WTC11 (cell line): ENCODE data around the gene HDAC10. TPM values are rescaled to one million over a fixed set of nuclear protein-coding genes. Genes with fewer than 3 reads are reported as not detected.

Source experiments
- ATAC-seq: fragments of 200-7000 bp; cut with Tn5 transposase; 2 replicates; pipeline ENCODE4 v1.10.0; 2021; ENCODE audit warnings: mild to moderate bottlenecking, moderate library complexity
- CTCF ChIA-PET: fragments of 300-600 bp; sonication (Branson Sonifier 250); formaldehyde crosslinking; loops from one replicate; lab custom pipeline; 2021; ENCODE audit warnings: antibody characterized with exemption; lab: Charles Lee
- POLR2A ChIA-PET: fragments of 350-600 bp; sonication (Branson Sonifier 250); formaldehyde crosslinking; loops from one replicate; lab custom pipeline; 2021; ENCODE audit warnings: antibody characterized with exemption; lab: Charles Lee
- DNase-seq: peaks from one replicate; pipeline ENCODE4 v3.0.0; 2021; ENCODE audit warnings: low spot score
- H3K27ac Mint-ChIP-seq: 2 replicates; pipeline ENCODE4 v1.8.0; 2021; ENCODE audit warnings: mixed read lengths
- H3K27me3 Mint-ChIP-seq: 2 replicates; pipeline ENCODE4 v1.8.0; 2021; ENCODE audit warnings: low read depth, mild to moderate bottlenecking, moderate library complexity, mixed read lengths
- H3K36me3 Mint-ChIP-seq: 2 replicates; pipeline ENCODE4 v1.8.0; 2021; ENCODE audit warnings: mixed read lengths
- H3K4me1 Mint-ChIP-seq: 2 replicates; pipeline ENCODE4 v1.8.0; 2022; ENCODE audit warnings: mixed read lengths
- H3K4me3 Mint-ChIP-seq: 2 replicates; pipeline ENCODE4 v1.8.0; 2021; ENCODE audit warnings: mild to moderate bottlenecking, moderate library complexity, mixed read lengths
- H3K9me3 Mint-ChIP-seq: 2 replicates; pipeline ENCODE4 v1.8.0; 2021; ENCODE audit warnings: mixed read lengths
- CBFB ChIP-seq: sonication (generic); formaldehyde crosslinking; IDR thresholded peaks from 2 replicates; pipeline ENCODE4 v1.8.1; 2022; ENCODE audit warnings: mild to moderate bottlenecking, low read depth, missing genetic modification reagents
- CREB1 ChIP-seq: sonication (generic); formaldehyde crosslinking; IDR thresholded peaks from 2 replicates; pipeline ENCODE4 v1.8.0; 2023; ENCODE audit warnings: mild to moderate bottlenecking, missing genetic modification reagents
- E2F5 ChIP-seq: sonication (generic); formaldehyde crosslinking; IDR thresholded peaks from 2 replicates; pipeline ENCODE4 v1.8.1; 2022; ENCODE audit warnings: mild to moderate bottlenecking, moderate library complexity, missing genetic modification reagents
- ERG ChIP-seq: fragments of 250-450 bp; sonication (Bioruptor Pico); IDR thresholded peaks from 2 replicates; pipeline ENCODE4 v1.8.0; 2021; ENCODE audit warnings: mild to moderate bottlenecking
- ETV6 ChIP-seq: sonication (generic); formaldehyde crosslinking; IDR thresholded peaks from 2 replicates; pipeline ENCODE4 v1.8.1; 2022; ENCODE audit warnings: mild to moderate bottlenecking, missing genetic modification reagents
- GABPB1 ChIP-seq: sonication (generic); formaldehyde crosslinking; IDR thresholded peaks from 2 replicates; pipeline ENCODE4 v1.8.1; 2023; ENCODE audit warnings: mild to moderate bottlenecking, missing genetic modification reagents
- GTF2I ChIP-seq: fragments of 250-450 bp; sonication (Bioruptor Pico); conservative IDR thresholded peaks from 2 replicates; pipeline ENCODE4 v1.4.0; 2021; ENCODE audit warnings: mild to moderate bottlenecking
- IRF2 ChIP-seq: sonication (generic); formaldehyde crosslinking; IDR thresholded peaks from 2 replicates; pipeline ENCODE4 v1.8.0; 2022; ENCODE audit warnings: low read depth, missing genetic modification reagents, borderline replicate concordance
- MYBL2 ChIP-seq: sonication (generic); formaldehyde crosslinking; IDR thresholded peaks from 2 replicates; pipeline ENCODE4 v1.8.1; 2023; ENCODE audit warnings: mild to moderate bottlenecking, moderate library complexity, missing genetic modification reagents
- NFE2L1 ChIP-seq: sonication (generic); formaldehyde crosslinking; IDR thresholded peaks from 2 replicates; pipeline ENCODE4 v1.8.1; 2023; ENCODE audit warnings: missing genetic modification reagents
- NFYB ChIP-seq: sonication (generic); formaldehyde crosslinking; conservative IDR thresholded peaks from 2 replicates; pipeline ENCODE4 v1.8.0; 2022; ENCODE audit warnings: low read depth, missing genetic modification reagents
- OVOL2 ChIP-seq: fragments of 250-450 bp; sonication (Bioruptor Pico); IDR thresholded peaks from 2 replicates; pipeline ENCODE4 v1.9.0; 2021; ENCODE audit warnings: mild to moderate bottlenecking, borderline replicate concordance
- PREB ChIP-seq: sonication (generic); formaldehyde crosslinking; IDR thresholded peaks from 2 replicates; pipeline ENCODE4 v1.8.1; 2022; ENCODE audit warnings: mild to moderate bottlenecking, missing genetic modification reagents, moderate library complexity, borderline replicate concordance
- SMAD3 ChIP-seq: sonication (generic); formaldehyde crosslinking; IDR thresholded peaks from 2 replicates; pipeline ENCODE4 v1.8.0; 2022; ENCODE audit warnings: missing genetic modification reagents, mild to moderate bottlenecking, borderline replicate concordance
- SMAD4 ChIP-seq: sonication (generic); formaldehyde crosslinking; IDR thresholded peaks from 2 replicates; pipeline ENCODE4 v1.8.0; 2022; ENCODE audit warnings: mild to moderate bottlenecking, missing genetic modification reagents
- STAT6 ChIP-seq: sonication (generic); formaldehyde crosslinking; conservative IDR thresholded peaks from 2 replicates; pipeline ENCODE4 v1.8.1; 2023; ENCODE audit warnings: mild to moderate bottlenecking, low read depth, missing genetic modification reagents, moderate library complexity
- TCF7 ChIP-seq: sonication (generic); formaldehyde crosslinking; IDR thresholded peaks from 2 replicates; pipeline ENCODE4 v1.8.0; 2022; ENCODE audit warnings: mild to moderate bottlenecking, low read depth, missing genetic modification reagents, moderate library complexity
- TEAD1 ChIP-seq: sonication (generic); formaldehyde crosslinking; IDR thresholded peaks from 2 replicates; pipeline ENCODE4 v1.8.0; 2022; ENCODE audit warnings: mild to moderate bottlenecking, missing genetic modification reagents
- TP53 ChIP-seq: sonication (generic); formaldehyde crosslinking; IDR thresholded peaks from 2 replicates; pipeline ENCODE4 v1.8.1; 2023; ENCODE audit warnings: mild to moderate bottlenecking, missing genetic modification reagents
- USF1 ChIP-seq: sonication (generic); formaldehyde crosslinking; IDR thresholded peaks from 2 replicates; pipeline ENCODE4 v1.8.0; 2022; ENCODE audit warnings: mild to moderate bottlenecking, missing genetic modification reagents
- ZNF232 ChIP-seq: sonication (generic); formaldehyde crosslinking; IDR thresholded peaks from 2 replicates; pipeline ENCODE4 v1.8.0; 2022; ENCODE audit warnings: mild to moderate bottlenecking, missing genetic modification reagents
- ZNF263 ChIP-seq: sonication (generic); formaldehyde crosslinking; IDR thresholded peaks from 2 replicates; pipeline ENCODE4 v1.8.1; 2022; ENCODE audit warnings: low read depth, mild to moderate bottlenecking, moderate library complexity, missing genetic modification reagents
- ZNF396 ChIP-seq: fragments of 250-450 bp; sonication (Bioruptor Pico); IDR thresholded peaks from 2 replicates; pipeline ENCODE4 v1.8.0; 2021; ENCODE audit warnings: mild to moderate bottlenecking, moderate library complexity, borderline replicate concordance
- ZNF425 ChIP-seq: fragments of 250-450 bp; sonication (Bioruptor Pico); conservative IDR thresholded peaks from 2 replicates; pipeline ENCODE4 v1.9.0; 2021; ENCODE audit warnings: mild to moderate bottlenecking
- total RNA-seq: library from RNA; stranded (reverse); gene quantifications from 3 replicates; pipeline ENCODE4 v1.2.3, GENCODE V29; 2021

Gene HDAC10
- total RNA-seq, 1 experiment from 2014 or later = 40.9 TPM

GRCh38 chr22:50297510-50298265 is 46.6 kb upstream of the HDAC10 start:
- CTCF ChIA-PET = interaction anchor here (1.6 kb wide), 1 partner anchor 30 kb away, joined by 5 read pairs; no protein-coding TSS in a partner anchor
- H3K9me3 Mint-ChIP-seq = no peaks in the 10 kb centered on the region
- H3K4me1 Mint-ChIP-seq = peaks cover 29% of the 10 kb centered on the region
- H3K27me3 Mint-ChIP-seq = no peaks in the 10 kb centered on the region
- ATAC-seq = no peak
- no peak for DNase-seq
- H3K4me3 Mint-ChIP-seq = no peak overlapping the region
- POLR2A ChIA-PET = no interaction called here
- TF ChIP-seq ETV6 (CRISPR knock-in tag) (no peak), ZNF425 (CRISPR knock-in tag) (no peak), ZNF232 (no peak), SMAD4 (CRISPR knock-in tag) (no peak), MYBL2 (no peak), STAT6 (no peak), E2F5 (CRISPR knock-in tag) (no peak), TEAD1 (CRISPR knock-in tag) (no peak), CREB1 (CRISPR knock-in tag) (no peak), NFE2L1 (CRISPR knock-in tag) (no peak), OVOL2 (CRISPR knock-in tag) (no peak), GABPB1 (no peak), ZNF263 (CRISPR knock-in tag) (no peak), SMAD3 (CRISPR knock-in tag) (no peak)
- H3K36me3 Mint-ChIP-seq = no peaks in the 10 kb centered on the region
- H3K27ac Mint-ChIP-seq = peak overlapping the region; percentile 78

GRCh38 chr22:50296658-50297490 is 45.8 kb upstream of the HDAC10 start:
- no peak overlapping the region for H3K4me3 Mint-ChIP-seq
- no peaks in the 10 kb centered on the region for H3K36me3 Mint-ChIP-seq
- H3K27ac Mint-ChIP-seq = peak overlapping the region; percentile 78; the same call in 1 of the 2 replicates
- ChIA-PET POLR2A (no interaction called here), CTCF (interaction anchor here (0.5 to 1.6 kb wide), 4 partner anchors 20 to 30 kb away, joined by 3 to 5 read pairs (median 4); no protein-coding TSS in a partner anchor)
- H3K4me1 Mint-ChIP-seq = peaks cover 32% of the 10 kb centered on the region
- ATAC-seq (no peak), DNase-seq (no peak)
- H3K27me3 Mint-ChIP-seq = no peaks in the 10 kb centered on the region
- H3K9me3 Mint-ChIP-seq = no peaks in the 10 kb centered on the region
- TF ChIP-seq ZNF263 (CRISPR knock-in tag) = no peak
- no peak for TF ChIP-seq TP53
- no peak for TF ChIP-seq ERG
- TF ChIP-seq NFYB = no peak
- no peak for TF ChIP-seq CBFB
- TF ChIP-seq USF1 (CRISPR knock-in tag) = no peak
- no peak for TF ChIP-seq GTF2I
- no peak for TF ChIP-seq PREB (CRISPR knock-in tag)
- TF ChIP-seq ZNF396 (CRISPR knock-in tag) = no peak
- TF ChIP-seq IRF2 (CRISPR knock-in tag) = no peak
- TF ChIP-seq TCF7 (CRISPR knock-in tag) = no peak
